Keratinocyte (primary cell): ENCODE measurements around the gene PRKCA. TPM values are rescaled to one million over a fixed set of nuclear protein-coding genes. Genes with fewer than 3 reads are reported as not detected.

Experiments
- DNase-seq: peaks from one replicate; pipeline ENCODE4 v3.0.0-alpha.2; 2011; ENCODE audit warnings: low read depth, missing footprints, low spot score
- FAIRE-seq: peaks from 2 replicates; lab custom pipeline; 2011; peaks lifted over from hg19 to GRCh38; lab: Jason Lieb, UNC
- H2AFZ ChIP-seq: 2 replicates; pipeline ENCODE4 v1.6.0; 2012; ENCODE audit warnings: low read length, control low read depth, inconsistent platforms; ENCODE audit not compliant: control insufficient read depth
- H3K27ac ChIP-seq: 2 replicates; pipeline ENCODE4 v1.5.1; 2011; ENCODE audit warnings: low read length; ENCODE audit not compliant: control insufficient read depth, insufficient read depth
- H3K27me3 ChIP-seq: 3 replicates; pipeline ENCODE4 v1.6.0; 2011; ENCODE audit warnings: low read length; ENCODE audit not compliant: control insufficient read depth, insufficient read depth; ENCODE audit errors: extremely low read depth
- H3K36me3 ChIP-seq, 2 experiments: 2 replicates in 1 of 2; 3 replicates in 1 of 2; pipeline ENCODE4 v1.5.1; 2011; ENCODE audit warnings: low read length in 2 of 2, mild to moderate bottlenecking in 1 of 2; ENCODE audit not compliant: control insufficient read depth in 2 of 2, insufficient read depth in 2 of 2; ENCODE audit errors: extremely low read depth in 1 of 2
- H3K4me1 ChIP-seq: 3 replicates; pipeline ENCODE4 v1.5.1; 2011; ENCODE audit warnings: low read length; ENCODE audit not compliant: control insufficient read depth, insufficient read depth; ENCODE audit errors: extremely low read depth
- H3K4me2 ChIP-seq: 3 replicates; pipeline ENCODE4 v1.6.0; 2011; ENCODE audit warnings: low read depth, low read length; ENCODE audit not compliant: control insufficient read depth, insufficient read depth; ENCODE audit errors: extremely low read depth
- H3K4me3 ChIP-seq, 3 experiments: fragments of 200-600 bp in 1 of 3; sonication (generic) in 1 of 3; 2 replicates in 2 of 3; 3 replicates in 1 of 3; pipeline ENCODE4 v1.5.1; 2011 to 2016; ENCODE audit warnings: low read length in 3 of 3, mild to moderate bottlenecking in 3 of 3, control low read depth in 2 of 3, inconsistent platforms in 1 of 3, low read depth in 1 of 3, mixed read lengths in 1 of 3, mixed run types in 1 of 3, moderate library complexity in 1 of 3; ENCODE audit not compliant: control insufficient read depth in 2 of 3, insufficient read depth in 2 of 3; ENCODE audit errors: extremely low read depth in 1 of 3
- H3K79me2 ChIP-seq: 2 replicates; pipeline ENCODE4 v1.6.0; 2012; ENCODE audit warnings: low read length; ENCODE audit not compliant: control insufficient read depth, insufficient read depth
- H3K9ac ChIP-seq: 3 replicates; pipeline ENCODE4 v1.6.0; 2011; ENCODE audit warnings: low read length; ENCODE audit not compliant: control insufficient read depth, insufficient read depth; ENCODE audit errors: extremely low read depth
- H3K9me1 ChIP-seq: 3 replicates; pipeline ENCODE4 v1.6.0; 2011; ENCODE audit warnings: low read length; ENCODE audit not compliant: control insufficient read depth, insufficient read depth; ENCODE audit errors: extremely low read depth
- H3K9me3 ChIP-seq: 2 replicates; pipeline ENCODE4 v1.5.1; 2012; ENCODE audit warnings: low read depth, low read length; ENCODE audit not compliant: control insufficient read depth
- H4K20me1 ChIP-seq: 3 replicates; pipeline ENCODE4 v1.6.0; 2011; ENCODE audit warnings: low read length; ENCODE audit not compliant: control insufficient read depth, insufficient read depth; ENCODE audit errors: extremely low read depth
- EZH2 ChIP-seq: IDR thresholded peaks from one replicate; pipeline ENCODE4 v1.6.1; 2012; ENCODE audit warnings: inconsistent platforms, mild to moderate bottlenecking, low read length, moderate library complexity
- dilution Hi-C: fragments of 300-500 bp; cut with MboI; formaldehyde crosslinking; loops from one replicate; pipeline ENCODE4 v1.7.0; 2020; ENCODE audit warnings: low sequenced_read_pairs; ENCODE audit not compliant: extremely low pct_ligation_motif_present
- polyA plus RNA-seq, 5 experiments: library from polyadenylated mRNA; depleted of rRNA in 3 of 5; stranded (reverse) in 3 of 5; stranded (forward) in 1 of 5; unstranded in 1 of 5; fragments of >200 nt; gene quantifications; 1 replicate in 1 of 5; 2 replicates in 3 of 5; 3 replicates in 1 of 5; pipeline versions ENCODE4 v1.2.1 to v1.2.3, GENCODE V29; 2011 to 2012; ENCODE audit warnings: missing spikeins in 2 of 5, low read depth in 1 of 5, low replicate concordance in 1 of 5
- TF ChIP-seq, protein P1 (sequence below), 3 experiments: IDR thresholded peaks in 1 of 3; conservative IDR thresholded peaks in 1 of 3; optimal IDR thresholded peaks in 1 of 3; 2 replicates in 2 of 3; 3 replicates in 1 of 3; pipeline versions ENCODE3 to v1.5.1; 2011; ENCODE audit warnings: low read length in 3 of 3, mild to moderate bottlenecking in 3 of 3, moderate library complexity in 2 of 3, control low read depth in 1 of 3, inconsistent platforms in 1 of 3; ENCODE audit not compliant: insufficient read depth in 2 of 3; ENCODE audit errors: extremely low read depth in 1 of 3

Gene PRKCA
- polyA plus RNA-seq, 1 donor (not counting 4 experiments of a cell fraction or from before 2014, with no cell fraction given) = 3.6 TPM

DNA sequence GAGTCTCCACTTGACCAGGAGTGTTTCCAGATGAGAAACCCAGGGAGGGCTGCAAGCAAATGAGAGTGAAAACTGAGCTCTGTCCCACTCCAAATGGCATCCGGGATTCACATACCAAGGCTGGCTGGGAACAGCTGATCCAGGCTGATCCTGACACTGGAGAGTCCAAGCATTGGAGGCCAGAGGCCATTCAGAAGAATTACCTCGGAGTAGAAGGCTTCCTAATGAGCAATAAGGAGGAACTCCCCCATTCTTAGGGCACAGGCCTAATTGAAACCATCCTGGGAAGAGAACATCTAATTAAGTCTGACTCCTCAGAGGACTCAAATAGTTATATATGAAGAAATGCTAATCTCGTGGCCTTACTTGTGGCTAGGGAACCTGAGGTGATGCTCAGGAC is 142.8 kb downstream of the PRKCA start:
- FAIRE-seq = no peak
- dilution Hi-C loops = no loop called here
- no peak overlapping the region for H3K9ac ChIP-seq

DNA sequence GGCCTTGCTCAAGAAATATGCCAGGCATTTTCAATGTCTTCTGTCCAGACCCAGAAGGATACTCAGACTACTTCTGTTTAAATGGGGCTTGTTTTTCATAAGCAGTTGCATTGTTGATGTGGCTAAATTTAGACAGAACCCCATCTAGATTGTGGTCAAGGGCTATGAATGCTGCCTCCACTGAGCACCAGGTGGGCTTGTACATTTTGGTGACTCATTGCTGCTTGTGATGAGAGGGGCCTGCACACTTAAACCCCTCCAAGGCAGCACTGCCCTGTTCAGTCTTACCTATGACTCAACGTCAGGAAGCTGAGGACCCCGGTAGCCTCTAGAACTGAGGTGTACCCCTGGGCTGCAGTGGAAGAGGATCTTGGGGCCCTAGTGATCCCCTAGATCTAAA is 144.0 kb downstream of the PRKCA start:
- dilution Hi-C loops = no loop called here
- no peak overlapping the region for H2AFZ ChIP-seq
- TF ChIP-seq, protein P1, sequence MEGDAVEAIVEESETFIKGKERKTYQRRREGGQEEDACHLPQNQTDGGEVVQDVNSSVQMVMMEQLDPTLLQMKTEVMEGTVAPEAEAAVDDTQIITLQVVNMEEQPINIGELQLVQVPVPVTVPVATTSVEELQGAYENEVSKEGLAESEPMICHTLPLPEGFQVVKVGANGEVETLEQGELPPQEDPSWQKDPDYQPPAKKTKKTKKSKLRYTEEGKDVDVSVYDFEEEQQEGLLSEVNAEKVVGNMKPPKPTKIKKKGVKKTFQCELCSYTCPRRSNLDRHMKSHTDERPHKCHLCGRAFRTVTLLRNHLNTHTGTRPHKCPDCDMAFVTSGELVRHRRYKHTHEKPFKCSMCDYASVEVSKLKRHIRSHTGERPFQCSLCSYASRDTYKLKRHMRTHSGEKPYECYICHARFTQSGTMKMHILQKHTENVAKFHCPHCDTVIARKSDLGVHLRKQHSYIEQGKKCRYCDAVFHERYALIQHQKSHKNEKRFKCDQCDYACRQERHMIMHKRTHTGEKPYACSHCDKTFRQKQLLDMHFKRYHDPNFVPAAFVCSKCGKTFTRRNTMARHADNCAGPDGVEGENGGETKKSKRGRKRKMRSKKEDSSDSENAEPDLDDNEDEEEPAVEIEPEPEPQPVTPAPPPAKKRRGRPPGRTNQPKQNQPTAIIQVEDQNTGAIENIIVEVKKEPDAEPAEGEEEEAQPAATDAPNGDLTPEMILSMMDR (optimal IDR thresholded peaks at IDR 0.05 in 1 of 3, IDR thresholded peaks at IDR 0.05 in 1 of 3, conservative IDR thresholded peaks at IDR 0.05 in 1 of 3; ENCODE audit: extremely low read depth in 1 of 3, insufficient read depth in 2 of 3, low read length in 3 of 3) = no peak
- no peak for TF ChIP-seq EZH2
- H3K9me1 ChIP-seq = no peaks in the 10 kb centered on the region
- H3K36me3 ChIP-seq = no peaks in the 10 kb centered on the region
- H3K79me2 ChIP-seq = no peaks in the 10 kb centered on the region
- no peak for DNase-seq
- peaks cover 8% of the 10 kb centered on the region for H3K4me1 ChIP-seq
- H3K27ac ChIP-seq = no peak overlapping the region
- no peak overlapping the region for H3K9ac ChIP-seq
- no peaks in the 10 kb centered on the region for H3K27me3 ChIP-seq
- H3K4me2 ChIP-seq = no peak overlapping the region
- H3K9me3 ChIP-seq = peaks cover 2% of the 10 kb centered on the region
- H4K20me1 ChIP-seq = no peaks in the 10 kb centered on the region
- no peak overlapping the region for H3K4me3 ChIP-seq
- no peak for FAIRE-seq

More for the DNA sequence above, 142.8 kb downstream of the PRKCA start:
- no peaks in the 10 kb centered on the region for H3K27me3 ChIP-seq
- H2AFZ ChIP-seq = no peak overlapping the region
- H3K36me3 ChIP-seq = no peaks in the 10 kb centered on the region
- TF ChIP-seq, protein P1 (optimal IDR thresholded peaks at IDR 0.05 in 1 of 3, IDR thresholded peaks at IDR 0.05 in 1 of 3, conservative IDR thresholded peaks at IDR 0.05 in 1 of 3; ENCODE audit: extremely low read depth in 1 of 3, insufficient read depth in 2 of 3, low read length in 3 of 3) = no peak
- no peak for TF ChIP-seq EZH2
- no peaks in the 10 kb centered on the region for H3K9me1 ChIP-seq
- peaks cover 2% of the 10 kb centered on the region for H3K9me3 ChIP-seq
- no peak overlapping the region for H3K27ac ChIP-seq
- no peaks in the 10 kb centered on the region for H4K20me1 ChIP-seq
- no peaks in the 10 kb centered on the region for H3K79me2 ChIP-seq
- DNase-seq = no peak
- no peak overlapping the region for H3K4me2 ChIP-seq
- H3K4me3 ChIP-seq = no peak overlapping the region
- peaks cover 16% of the 10 kb centered on the region for H3K4me1 ChIP-seq
